ENCODE measurements around the gene ABCA3. TPM values are rescaled to one million over a fixed set of nuclear protein-coding genes. Genes with fewer than 3 reads are reported as not detected.

ABCA3 gene
- total and polyA plus RNA-seq, 2 donors from 2014 or later, result 5.5 to 35.5 TPM

- H3K4me3 ChIP-seq (ENCODE audit: low read length in 3 of 3), result no peak overlapping the region
- no peak for TF ChIP-seq CTCF (IDR thresholded peaks at IDR 0.05; ENCODE audit: borderline replicate concordance, extremely low read depth, insufficient read depth)
- intact Hi-C loops (cut with DNase I), result no loop called here
- no peaks in the 10 kb centered on the region for H3K9me3 ChIP-seq (ENCODE audit: control insufficient read depth in 2 of 3, insufficient read depth in 1 of 3, low read length in 3 of 3)
- H3K27ac ChIP-seq (ENCODE audit: low read depth in 2 of 2, low read length in 2 of 2), result no peak overlapping the region
- H3K9ac ChIP-seq (ENCODE audit: low read length in 3 of 3), result no peak overlapping the region
- FAIRE-seq, result no peak
- H3K36me3 ChIP-seq (ENCODE audit: control insufficient read depth in 2 of 3, insufficient read depth in 3 of 3, low read length in 3 of 3), result no peaks in the 10 kb centered on the region
- no peaks in the 10 kb centered on the region for H3K27me3 ChIP-seq (ENCODE audit: control insufficient read depth, insufficient read depth, low read length)
- no peaks in the 10 kb centered on the region for H3K4me1 ChIP-seq (ENCODE audit: control insufficient read depth in 2 of 3, insufficient read depth in 2 of 3, low read depth in 1 of 3, low read length in 3 of 3)
- DNase-seq, result no peak
Measured at GRCh38 chr16:2276368-2277195, 63.9 kb downstream of the ABCA3 start.

GRCh38 chr16:2275476-2276367 lies 64.8 kb downstream of the ABCA3 start:
- no peak overlapping the region for H3K9ac ChIP-seq (ENCODE audit: low read length in 3 of 3)
- intact Hi-C loops (cut with DNase I), result no loop called here
- no peak overlapping the region for H3K27ac ChIP-seq (ENCODE audit: low read depth in 2 of 2, low read length in 2 of 2)
- H3K4me1 ChIP-seq (ENCODE audit: control insufficient read depth in 2 of 3, insufficient read depth in 2 of 3, low read depth in 1 of 3, low read length in 3 of 3), result no peaks in the 10 kb centered on the region
- H3K27me3 ChIP-seq (ENCODE audit: control insufficient read depth, insufficient read depth, low read length), result no peaks in the 10 kb centered on the region
- no peak overlapping the region for H3K4me3 ChIP-seq (ENCODE audit: low read length in 3 of 3)
- no peaks in the 10 kb centered on the region for H3K36me3 ChIP-seq (ENCODE audit: control insufficient read depth in 2 of 3, insufficient read depth in 3 of 3, low read length in 3 of 3)
- DNase-seq (peak in 1 of 5 donors; percentile 10), FAIRE-seq (no peak)
- no peak for TF ChIP-seq CTCF (IDR thresholded peaks at IDR 0.05; ENCODE audit: borderline replicate concordance, extremely low read depth, insufficient read depth)
- H3K9me3 ChIP-seq (ENCODE audit: control insufficient read depth in 2 of 3, insufficient read depth in 1 of 3, low read length in 3 of 3), result no peaks in the 10 kb centered on the region

GRCh38 chr16:2273931-2274330 lies 66.6 kb downstream of the ABCA3 start:
- Histone ChIP-seq H3K4me3 (ENCODE audit: low read length in 3 of 3) (no peak overlapping the region), H3K9ac (ENCODE audit: low read length in 3 of 3) (no peak overlapping the region), H3K27ac (ENCODE audit: low read depth in 2 of 2, low read length in 2 of 2) (no peak overlapping the region), H3K36me3 (ENCODE audit: control insufficient read depth in 2 of 3, insufficient read depth in 3 of 3, low read length in 3 of 3) (no peaks in the 10 kb centered on the region), H3K9me3 (ENCODE audit: control insufficient read depth in 2 of 3, insufficient read depth in 1 of 3, low read length in 3 of 3) (no peaks in the 10 kb centered on the region), H3K4me1 (ENCODE audit: control insufficient read depth in 2 of 3, insufficient read depth in 2 of 3, low read depth in 1 of 3, low read length in 3 of 3) (peaks cover 0 to 7% (median 0%) of the 10 kb centered on the region in 3 donors), H3K27me3 (ENCODE audit: control insufficient read depth, insufficient read depth, low read length) (no peaks in the 10 kb centered on the region)
- intact Hi-C loops (cut with DNase I), result no loop called here
- FAIRE-seq (no peak), DNase-seq (no peak)
- no peak for TF ChIP-seq CTCF (IDR thresholded peaks at IDR 0.05; ENCODE audit: borderline replicate concordance, extremely low read depth, insufficient read depth)
